OCI-LY3 (cell line): ENCODE data around the gene LDLRAD4.

Experiments
- CTCF ChIP-seq: fragments of 200-600, 300-600 bp; sonication (generic); IDR thresholded peaks from 2 replicates; pipeline ENCODE4 v1.5.1; 2014; ENCODE audit warnings: antibody characterized with exemption, low read length, low read depth
- EZH2phosphoT487 ChIP-seq: fragments of 200-600 bp; shearing (Covaris generic); IDR thresholded peaks from 2 replicates; pipeline ENCODE4 v1.6.1; 2018; ENCODE audit warnings: antibody characterized with exemption, mixed run types, low read depth

DNA sequence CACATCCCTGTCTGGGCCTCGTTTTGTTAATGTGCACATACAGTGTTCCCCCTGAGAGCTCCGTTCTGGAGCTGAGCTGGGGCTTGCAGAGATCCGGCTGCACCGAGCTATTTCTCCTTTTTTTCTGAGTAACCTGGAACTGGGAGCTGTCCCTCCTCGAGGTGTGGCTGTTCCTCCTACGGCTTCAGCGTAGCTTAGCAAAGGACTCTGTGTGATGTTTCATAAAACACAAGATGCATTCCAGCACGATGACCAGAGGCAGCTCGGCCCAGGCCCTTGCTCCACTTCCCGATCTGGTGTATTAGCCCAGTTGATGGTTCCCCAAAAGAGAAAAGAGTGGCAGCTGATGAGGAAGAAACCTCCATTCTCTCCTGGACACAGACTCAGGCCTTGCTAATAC is 404.8 kb downstream of the LDLRAD4 start:
- TF ChIP-seq CTCF (no peak), EZH2phosphoT487 (no peak)
